ENCODE data around the gene SLC12A8.

SLC12A8 gene

GRCh38 chr3:125212509-125213363, at the start of gene SLC12A8:
SLC12A8 (minus strand) TSS chr3:125212748; CDS start chr3:125211349, 1,399 bp downstream.
- no peak for DNase-seq (ENCODE audit: low spot score)

GRCh38 chr3:125262161-125262560, 49.6 kb upstream of the SLC12A8 start:
- DNase-seq (ENCODE audit: low spot score), result no peak

DNA sequence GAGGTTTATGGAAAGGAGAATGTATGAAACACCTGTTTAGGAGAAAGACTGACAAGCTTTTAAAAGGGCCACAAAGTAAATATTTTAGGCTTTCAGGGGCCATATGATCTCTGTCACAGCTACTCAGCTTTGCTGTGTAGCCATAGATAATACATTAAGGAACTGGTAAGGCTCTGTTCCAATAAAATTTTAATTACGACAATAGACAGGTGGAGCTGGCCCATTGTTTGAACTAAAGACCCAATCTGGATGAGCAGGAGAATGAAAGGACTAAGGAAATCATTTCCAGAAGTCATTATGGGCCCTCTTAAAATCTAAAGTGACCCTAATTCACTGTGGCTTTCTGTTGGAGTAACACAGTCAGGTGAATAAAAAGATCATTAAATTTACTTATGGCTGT, 48.5 kb upstream of the SLC12A8 start:
- DNase-seq (ENCODE audit: low spot score), result no peak

DNA sequence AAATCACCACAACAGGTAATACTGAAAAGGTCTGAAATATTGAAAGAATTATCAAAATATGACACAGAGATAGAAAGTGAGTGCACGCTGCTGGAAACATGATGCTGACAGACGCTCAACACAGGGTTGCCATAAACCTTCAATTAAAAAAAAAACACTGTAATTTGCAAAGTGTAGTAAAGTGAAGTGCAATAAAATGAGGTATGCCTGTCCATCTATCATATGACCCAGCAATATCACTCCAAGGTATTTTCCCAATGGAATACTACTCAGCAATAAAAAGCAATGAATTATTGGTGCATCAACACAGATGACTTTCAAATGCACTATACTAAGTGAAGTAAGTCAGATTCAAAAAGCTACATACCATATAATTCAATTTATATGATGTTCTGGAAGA, 47.6 kb upstream of the SLC12A8 start:
- DNase-seq (ENCODE audit: low spot score), result no peak

DNA sequence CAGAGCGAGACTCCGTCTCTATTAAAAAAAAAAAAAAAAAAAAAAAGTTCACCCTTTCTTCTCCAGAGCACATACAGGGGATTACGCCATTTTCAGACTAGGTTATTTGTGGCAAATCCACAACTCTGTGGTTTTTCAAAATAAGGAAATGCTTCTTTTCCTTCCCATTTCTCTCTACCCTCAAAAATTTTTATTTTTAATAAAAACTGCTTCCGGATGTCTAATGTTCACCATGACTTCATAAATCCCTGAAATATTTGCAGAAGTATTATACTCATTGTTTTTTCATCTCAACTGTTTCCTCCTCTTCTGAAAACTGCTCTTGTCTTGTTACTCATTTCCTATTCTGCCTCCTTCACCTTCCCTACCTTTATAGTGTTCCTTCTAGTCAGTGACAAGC, 45.0 kb upstream of the SLC12A8 start:
- no peak for DNase-seq (ENCODE audit: low spot score)

- no peak for DNase-seq (ENCODE audit: low spot score)
These were observed 44.1 kb upstream of the SLC12A8 start for GRCh38 chr3:125256675-125257074.

GRCh38 chr3:125250973-125251372, 38.4 kb upstream of the SLC12A8 start:
- DNase-seq (ENCODE audit: low spot score), result no peak

- DNase-seq (ENCODE audit: low spot score), result no peak
These were observed 33.7 kb upstream of the SLC12A8 start for GRCh38 chr3:125246237-125246636.

GRCh38 chr3:125245521-125245920, 33.0 kb upstream of the SLC12A8 start:
- DNase-seq (ENCODE audit: low spot score), result no peak

GRCh38 chr3:125240496-125240895, 27.9 kb upstream of the SLC12A8 start:
- no peak for DNase-seq (ENCODE audit: low spot score)

DNA sequence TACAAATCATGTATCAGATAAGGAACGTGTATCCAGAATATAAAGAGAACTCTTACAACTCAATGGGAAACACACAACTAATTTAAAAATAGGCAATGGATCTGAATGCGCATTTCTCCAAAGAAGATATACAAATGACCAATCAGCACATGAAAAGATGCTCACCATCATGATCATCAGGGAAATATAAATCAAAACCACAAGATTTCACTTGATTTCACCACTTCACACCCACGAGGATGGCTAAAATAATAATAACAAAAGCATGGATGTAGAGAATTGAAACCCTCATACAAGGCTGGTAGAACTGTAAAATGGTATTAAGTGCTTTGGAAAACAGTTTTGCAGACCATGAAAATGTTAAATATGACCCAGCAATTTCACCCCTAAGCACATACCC, 26.7 kb upstream of the SLC12A8 start:
- no peak for DNase-seq (ENCODE audit: low spot score)

GRCh38 chr3:125238759-125239158, 26.2 kb upstream of the SLC12A8 start:
- no peak for DNase-seq (ENCODE audit: low spot score)

GRCh38 chr3:125236331-125236903, 23.9 kb upstream of the SLC12A8 start:
- no peak for DNase-seq (ENCODE audit: low spot score)

- DNase-seq (ENCODE audit: low spot score), result no peak
These were observed 22.3 kb upstream of the SLC12A8 start for GRCh38 chr3:125234831-125235230.

- no peak for DNase-seq (ENCODE audit: low spot score)
These were observed 19.9 kb upstream of the SLC12A8 start for GRCh38 chr3:125232401-125232800.

GRCh38 chr3:125231895-125232294, 19.3 kb upstream of the SLC12A8 start:
- no peak for DNase-seq (ENCODE audit: low spot score)

DNA sequence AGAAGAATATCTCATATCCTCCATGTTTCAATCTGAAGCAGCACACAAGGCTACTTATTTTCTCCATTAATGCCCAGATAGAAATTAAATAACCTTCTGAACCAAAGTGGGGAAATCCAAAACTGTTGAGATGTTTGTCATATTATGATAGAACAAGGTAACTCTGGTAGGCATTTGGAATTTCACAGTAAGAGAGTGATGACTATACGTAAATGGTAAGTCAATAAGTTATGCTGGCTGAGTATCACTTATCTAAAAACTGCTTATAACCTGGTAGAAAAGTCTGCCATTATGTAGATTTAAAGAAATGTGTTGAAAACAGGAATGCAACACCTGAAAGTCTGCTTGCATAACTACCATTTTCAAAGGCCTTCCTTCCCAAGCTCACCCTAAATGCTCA, 17.2 kb upstream of the SLC12A8 start:
- DNase-seq (ENCODE audit: low spot score), result no peak

- no peak for DNase-seq (ENCODE audit: low spot score)
These were observed 16.6 kb upstream of the SLC12A8 start for GRCh38 chr3:125229168-125229567.

DNA sequence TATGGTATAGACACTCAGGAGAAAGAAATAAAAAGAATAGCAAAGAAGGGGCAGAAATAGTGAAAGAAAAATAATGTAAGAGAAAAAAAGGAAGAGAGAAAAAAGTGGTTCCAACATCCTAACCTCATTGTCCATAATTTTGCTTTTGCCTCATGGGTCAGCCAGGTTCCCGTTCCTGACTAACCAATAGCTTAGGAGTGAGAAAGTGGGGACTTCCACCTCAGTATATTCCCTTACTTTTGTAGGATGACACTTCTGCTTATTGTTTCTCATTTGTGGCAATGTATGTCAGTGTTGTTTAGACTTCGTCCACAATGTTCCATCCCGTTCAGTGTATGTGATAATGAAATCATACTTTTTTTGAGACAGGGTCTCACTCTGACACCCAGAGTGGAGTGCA, 9.3 kb upstream of the SLC12A8 start:
- DNase-seq (ENCODE audit: low spot score), result no peak

- no peak for DNase-seq (ENCODE audit: low spot score)
These were observed 8.3 kb upstream of the SLC12A8 start for GRCh38 chr3:125220727-125221429.

GRCh38 chr3:125220183-125220582, 7.6 kb upstream of the SLC12A8 start:
- no peak for DNase-seq (ENCODE audit: low spot score)

DNA sequence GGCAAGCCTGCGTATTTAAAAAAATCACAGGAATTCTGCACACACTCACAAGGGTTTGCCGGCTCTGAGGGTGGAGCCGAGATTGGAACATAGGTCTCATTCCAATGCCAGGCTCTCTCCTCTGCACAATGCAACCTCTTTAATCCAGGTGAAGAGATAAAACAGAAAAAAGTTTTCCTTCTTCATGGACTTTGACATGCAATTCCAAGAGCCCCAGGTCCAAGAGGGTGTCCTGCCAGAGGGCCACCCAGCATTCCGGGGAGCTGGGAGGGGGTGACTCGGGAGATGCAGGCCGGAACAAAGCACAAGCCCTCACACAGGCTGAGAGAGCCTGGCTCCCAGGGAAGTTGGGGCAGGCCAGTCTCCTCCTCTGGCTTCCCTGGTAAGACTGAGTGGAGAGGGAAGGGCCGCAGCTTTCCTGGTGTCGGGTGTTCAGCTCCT, 6.7 kb upstream of the SLC12A8 start:
- no peak for DNase-seq (ENCODE audit: low spot score)

GRCh38 chr3:125214738-125215137, 2.2 kb upstream of the SLC12A8 start:
- DNase-seq (ENCODE audit: low spot score), result no peak
